GM19468 (cell line): ENCODE measurements around the gene ITCH.
"Not testable (repeated sequence)": the region's sequence is repeated elsewhere in the genome, so short reads cannot be mapped to it uniquely, and the experiment has no call there.

Experiments
- ATAC-seq: cut with Tn5 transposase; IDR thresholded peaks from one replicate; pipeline ENCODE4 v1.9.1; 2021; ENCODE audit warnings: mild to moderate bottlenecking, moderate library complexity, moderate number of reproducible peaks; ENCODE audit not compliant: unreplicated experiment; ENCODE audit errors: extremely low read depth

Gene ITCH

GRCh38 chr20:34445177-34446065 is 82.3 kb downstream of the ITCH start:
- no peak for ATAC-seq

- ATAC-seq, result no peak
Observed at GRCh38 chr20:34448517-34448916, 85.4 kb downstream of the ITCH start.

GRCh38 chr20:34449674-34450592 is 86.9 kb downstream of the ITCH start:
- ATAC-seq, result no peak

- ATAC-seq, result no peak
Observed at GRCh38 chr20:34452281-34452982, 89.4 kb downstream of the ITCH start.

GRCh38 chr20:34458631-34459030 is 95.6 kb downstream of the ITCH start:
- ATAC-seq, result no peak

- no peak for ATAC-seq
Observed at GRCh38 chr20:34459209-34459897, 96.3 kb downstream of the ITCH start.

GRCh38 chr20:34461779-34462087 is 98.7 kb downstream of the ITCH start:
- no peak for ATAC-seq

GRCh38 chr20:34468951-34469350 is 105.9 kb downstream of the ITCH start:
- no peak for ATAC-seq

GRCh38 chr20:34472246-34472925 is 109.3 kb downstream of the ITCH start:
- no peak for ATAC-seq

- ATAC-seq, result no peak
Observed at GRCh38 chr20:34473262-34473883, 110.3 kb downstream of the ITCH start.

GRCh38 chr20:34475979-34476736 is 113.1 kb downstream of the ITCH start:
- no peak for ATAC-seq

GRCh38 chr20:34479627-34480026 is 116.6 kb downstream of the ITCH start:
- no peak for ATAC-seq

GRCh38 chr20:34482154-34482553 is 119.1 kb downstream of the ITCH start:
- ATAC-seq, result not testable (repeated sequence)

- not testable (repeated sequence) for ATAC-seq
Observed at GRCh38 chr20:34483585-34484220, 120.6 kb downstream of the ITCH start.

GRCh38 chr20:34485068-34485634 is 122.1 kb downstream of the ITCH start:
- no peak for ATAC-seq

GRCh38 chr20:34491226-34491931 is 128.3 kb downstream of the ITCH start:
- ATAC-seq, result no peak

GRCh38 chr20:34491932-34492509 is 128.9 kb downstream of the ITCH start:
- no peak for ATAC-seq
